HL-60 (cell line): ENCODE data around the gene PGLYRP2.

Source experiments
- DNase-seq, 2 experiments: peaks; one replicate each; pipeline ENCODE4 v3.0.0-alpha.2; 2010 to 2020; ENCODE audit warnings: low read depth in 1 of 2, low spot score in 1 of 2
- H3K27ac ChIP-seq: fragments of 250-450 bp; sonication (Bioruptor Pico); replicated peaks from 2 replicates; pipeline ENCODE4 v1.5.1; 2020; ENCODE audit warnings: mild to moderate bottlenecking, moderate library complexity
- H3K27me3 ChIP-seq: fragments of 250-450 bp; sonication (Bioruptor Pico); 2 replicates; pipeline ENCODE4 v1.5.1; 2021; ENCODE audit warnings: mild to moderate bottlenecking, moderate library complexity; ENCODE audit not compliant: insufficient read depth, poor library complexity, severe bottlenecking
- H3K4me3 ChIP-seq: replicated peaks from 2 replicates; pipeline ENCODE4 v1.5.1; 2011; ENCODE audit warnings: mild to moderate bottlenecking, control low read depth, low read length; ENCODE audit not compliant: insufficient read depth
- GABPA ChIP-seq: IDR thresholded peaks from 2 replicates; pipeline ENCODE4 v1.6.1; 2012; ENCODE audit warnings: low read depth
- POLR2AphosphoS5 ChIP-seq: IDR thresholded peaks from 2 replicates; pipeline ENCODE4 v1.6.1; 2012; ENCODE audit warnings: low read depth
- SPI1 ChIP-seq: IDR thresholded peaks from 2 replicates; pipeline ENCODE4 v1.6.1; 2012; ENCODE audit warnings: low read depth, mild to moderate bottlenecking, borderline replicate concordance
- TF ChIP-seq, protein P1 (sequence below): IDR thresholded peaks from 2 replicates; pipeline ENCODE4 v1.6.1; 2012; ENCODE audit warnings: low read depth; ENCODE audit not compliant: insufficient replicate concordance
- TF ChIP-seq, protein P2 (sequence below): IDR thresholded peaks from one replicate; pipeline ENCODE4 v1.5.1; 2011; ENCODE audit warnings: low read length, control low read depth, inconsistent platforms; ENCODE audit not compliant: insufficient read depth

The PGLYRP2 gene

DNA sequence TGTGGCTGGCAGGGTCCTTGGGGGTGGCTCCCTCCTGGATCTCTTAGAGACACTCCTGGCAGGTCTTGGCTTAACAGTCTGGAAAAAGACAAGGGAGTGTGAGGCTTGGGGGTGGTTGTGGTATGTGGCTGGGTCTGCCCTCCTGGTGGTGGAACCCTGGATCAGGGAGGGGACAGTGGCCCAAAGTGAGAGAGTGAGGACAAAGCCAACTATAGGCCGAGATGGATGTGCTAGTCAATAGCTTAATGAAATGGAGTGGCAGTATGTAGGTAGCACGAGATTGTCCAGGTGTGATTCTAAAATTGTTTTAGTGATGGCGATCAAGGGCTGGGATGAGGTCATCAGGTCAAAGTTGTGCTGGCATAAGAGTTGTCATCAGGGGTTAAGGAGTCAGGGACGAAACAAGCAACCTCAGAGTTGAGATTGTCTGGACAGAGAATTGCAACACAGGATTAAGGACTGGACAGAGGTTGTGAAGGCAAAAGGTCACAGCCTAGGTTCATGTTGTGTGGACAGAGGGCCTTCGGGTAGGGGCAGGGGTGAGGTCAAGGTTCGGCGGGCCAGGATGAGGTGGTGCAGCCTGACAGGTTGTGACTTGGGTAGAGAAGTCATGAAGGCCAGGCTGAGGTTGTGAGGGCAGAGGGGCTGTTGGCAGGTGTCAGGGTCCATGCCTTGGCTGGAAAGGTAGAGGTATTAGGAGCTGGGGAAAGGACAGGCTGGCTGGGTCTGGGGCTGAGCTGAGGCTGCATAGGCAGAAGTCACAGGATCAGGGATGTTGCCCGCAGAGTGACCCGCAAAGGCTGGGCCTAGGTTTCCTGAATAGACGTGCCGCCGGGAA, 10.4 kb downstream of the PGLYRP2 start:
- no peak for DNase-seq
- Histone ChIP-seq H3K27ac (no peak overlapping the region), H3K27me3 (peaks cover 2% of the 10 kb centered on the region), H3K4me3 (no peak overlapping the region)
- TF ChIP-seq, protein P1, sequence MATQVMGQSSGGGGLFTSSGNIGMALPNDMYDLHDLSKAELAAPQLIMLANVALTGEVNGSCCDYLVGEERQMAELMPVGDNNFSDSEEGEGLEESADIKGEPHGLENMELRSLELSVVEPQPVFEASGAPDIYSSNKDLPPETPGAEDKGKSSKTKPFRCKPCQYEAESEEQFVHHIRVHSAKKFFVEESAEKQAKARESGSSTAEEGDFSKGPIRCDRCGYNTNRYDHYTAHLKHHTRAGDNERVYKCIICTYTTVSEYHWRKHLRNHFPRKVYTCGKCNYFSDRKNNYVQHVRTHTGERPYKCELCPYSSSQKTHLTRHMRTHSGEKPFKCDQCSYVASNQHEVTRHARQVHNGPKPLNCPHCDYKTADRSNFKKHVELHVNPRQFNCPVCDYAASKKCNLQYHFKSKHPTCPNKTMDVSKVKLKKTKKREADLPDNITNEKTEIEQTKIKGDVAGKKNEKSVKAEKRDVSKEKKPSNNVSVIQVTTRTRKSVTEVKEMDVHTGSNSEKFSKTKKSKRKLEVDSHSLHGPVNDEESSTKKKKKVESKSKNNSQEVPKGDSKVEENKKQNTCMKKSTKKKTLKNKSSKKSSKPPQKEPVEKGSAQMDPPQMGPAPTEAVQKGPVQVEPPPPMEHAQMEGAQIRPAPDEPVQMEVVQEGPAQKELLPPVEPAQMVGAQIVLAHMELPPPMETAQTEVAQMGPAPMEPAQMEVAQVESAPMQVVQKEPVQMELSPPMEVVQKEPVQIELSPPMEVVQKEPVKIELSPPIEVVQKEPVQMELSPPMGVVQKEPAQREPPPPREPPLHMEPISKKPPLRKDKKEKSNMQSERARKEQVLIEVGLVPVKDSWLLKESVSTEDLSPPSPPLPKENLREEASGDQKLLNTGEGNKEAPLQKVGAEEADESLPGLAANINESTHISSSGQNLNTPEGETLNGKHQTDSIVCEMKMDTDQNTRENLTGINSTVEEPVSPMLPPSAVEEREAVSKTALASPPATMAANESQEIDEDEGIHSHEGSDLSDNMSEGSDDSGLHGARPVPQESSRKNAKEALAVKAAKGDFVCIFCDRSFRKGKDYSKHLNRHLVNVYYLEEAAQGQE, result no peak
- TF ChIP-seq SPI1 (no peak), GABPA (no peak), POLR2AphosphoS5 (no peak)
- TF ChIP-seq, protein P2, sequence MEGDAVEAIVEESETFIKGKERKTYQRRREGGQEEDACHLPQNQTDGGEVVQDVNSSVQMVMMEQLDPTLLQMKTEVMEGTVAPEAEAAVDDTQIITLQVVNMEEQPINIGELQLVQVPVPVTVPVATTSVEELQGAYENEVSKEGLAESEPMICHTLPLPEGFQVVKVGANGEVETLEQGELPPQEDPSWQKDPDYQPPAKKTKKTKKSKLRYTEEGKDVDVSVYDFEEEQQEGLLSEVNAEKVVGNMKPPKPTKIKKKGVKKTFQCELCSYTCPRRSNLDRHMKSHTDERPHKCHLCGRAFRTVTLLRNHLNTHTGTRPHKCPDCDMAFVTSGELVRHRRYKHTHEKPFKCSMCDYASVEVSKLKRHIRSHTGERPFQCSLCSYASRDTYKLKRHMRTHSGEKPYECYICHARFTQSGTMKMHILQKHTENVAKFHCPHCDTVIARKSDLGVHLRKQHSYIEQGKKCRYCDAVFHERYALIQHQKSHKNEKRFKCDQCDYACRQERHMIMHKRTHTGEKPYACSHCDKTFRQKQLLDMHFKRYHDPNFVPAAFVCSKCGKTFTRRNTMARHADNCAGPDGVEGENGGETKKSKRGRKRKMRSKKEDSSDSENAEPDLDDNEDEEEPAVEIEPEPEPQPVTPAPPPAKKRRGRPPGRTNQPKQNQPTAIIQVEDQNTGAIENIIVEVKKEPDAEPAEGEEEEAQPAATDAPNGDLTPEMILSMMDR, result no peak

DNA sequence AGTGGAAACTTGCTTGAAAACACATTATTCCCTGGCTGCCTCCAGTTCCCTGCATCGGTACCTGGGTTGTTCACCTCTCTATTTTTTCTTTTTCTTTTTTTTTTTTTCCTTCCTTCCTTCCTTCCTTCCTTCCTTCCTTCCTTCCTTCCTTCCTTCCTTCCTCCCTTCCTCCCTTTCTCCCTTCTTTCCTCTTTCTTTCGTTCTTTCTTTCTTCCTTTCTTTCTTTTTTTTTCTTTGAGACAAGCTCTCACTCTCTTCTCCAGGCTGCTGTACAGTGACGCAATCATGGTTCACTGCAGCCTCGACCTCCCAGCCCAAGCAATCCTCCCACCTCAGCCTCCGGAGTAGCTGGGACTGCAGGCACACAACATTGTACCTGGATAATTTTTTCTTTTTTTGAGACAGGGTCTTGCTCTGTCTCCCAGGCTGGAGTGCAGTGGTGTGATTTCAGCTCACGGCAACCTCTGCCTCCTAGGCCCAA, 11.5 kb downstream of the PGLYRP2 start:
- no peak overlapping the region for H3K27ac ChIP-seq
- no peak overlapping the region for H3K4me3 ChIP-seq
- TF ChIP-seq GABPA (no peak), POLR2AphosphoS5 (no peak), SPI1 (no peak)
- TF ChIP-seq, protein P1, result no peak
- TF ChIP-seq, protein P2, result no peak
- no peak for DNase-seq
- H3K27me3 ChIP-seq, result peaks cover 2% of the 10 kb centered on the region

DNA sequence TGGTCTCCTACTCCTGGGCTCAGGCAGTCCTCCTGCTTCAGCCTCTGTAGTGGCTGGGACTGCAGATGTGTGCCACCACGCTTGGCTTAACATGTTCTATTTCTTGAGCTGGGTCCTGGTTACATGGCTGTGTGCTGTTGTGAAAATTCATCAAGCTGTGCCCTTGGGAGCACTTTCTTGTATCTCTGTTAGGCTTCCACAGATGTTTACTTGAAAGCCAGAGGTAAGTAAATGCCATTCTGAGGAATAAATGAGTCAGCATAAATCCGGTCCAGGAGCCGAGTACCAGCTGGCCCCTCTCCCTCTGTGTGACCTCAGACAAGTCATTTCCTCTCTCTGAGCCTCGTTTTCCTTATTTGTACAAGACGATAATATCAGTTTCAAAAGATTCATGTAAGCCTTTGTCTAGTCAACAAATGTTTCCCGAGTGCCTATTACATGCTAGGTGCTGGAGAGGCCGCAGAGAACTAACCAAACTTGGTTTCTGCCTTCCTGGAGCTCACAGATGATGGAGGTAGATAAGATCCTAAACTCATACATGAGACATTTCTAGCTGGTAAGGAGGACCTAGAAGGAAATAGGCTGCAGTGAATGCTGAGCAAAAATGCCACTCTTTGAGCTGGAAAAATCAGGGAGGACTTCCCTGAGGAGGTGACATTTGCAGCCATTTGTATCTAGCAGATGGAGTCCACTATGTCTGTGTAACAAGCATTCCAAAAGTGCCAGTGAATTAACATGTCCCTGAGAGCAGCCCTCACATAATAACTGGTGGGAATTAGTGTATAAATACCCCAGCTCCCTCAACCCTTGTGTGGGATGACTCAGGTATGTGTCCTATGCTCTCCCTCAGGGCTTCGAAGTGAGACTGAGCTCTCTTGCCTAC, 12.2 kb downstream of the PGLYRP2 start:
- DNase-seq, result peak in 1 of 2 experiments; percentile 45
- H3K27me3 ChIP-seq, result peaks cover 2% of the 10 kb centered on the region
- TF ChIP-seq POLR2AphosphoS5 (no peak), GABPA (no peak), SPI1 (no peak)
- TF ChIP-seq, protein P2, result no peak
- TF ChIP-seq, protein P1, result no peak
- H3K27ac ChIP-seq, result no peak overlapping the region
- H3K4me3 ChIP-seq, result no peak overlapping the region
